Loucy (cell line): ENCODE data around the gene WASL.

ENCODE experiments used
- H2AFZ ChIP-seq: fragments of 200-600 bp; sonication (generic); 2 replicates; pipeline ENCODE4 v1.6.0; 2016; ENCODE audit warnings: antibody characterized with exemption, mild to moderate bottlenecking, low read length, moderate library complexity
- H3F3A ChIP-seq: fragments of 200-600 bp; 2 replicates; pipeline ENCODE4 v1.6.0; 2016; ENCODE audit warnings: antibody characterized with exemption, low read depth, mild to moderate bottlenecking
- H3K27me3 ChIP-seq: fragments of 200-600 bp; sonication (generic); 2 replicates; pipeline ENCODE4 v1.6.1; 2014; ENCODE audit warnings: low read length, mild to moderate bottlenecking; ENCODE audit not compliant: insufficient read depth, poor library complexity, severe bottlenecking
- H3K36me3 ChIP-seq: fragments of 200-600 bp; sonication (generic); 2 replicates; pipeline ENCODE4 v1.6.1; 2016; ENCODE audit warnings: low read length; ENCODE audit not compliant: insufficient read depth
- H3K4me1 ChIP-seq: fragments of 200-600 bp; sonication (generic); 2 replicates; pipeline ENCODE4 v1.5.1; 2014; ENCODE audit warnings: low read length, mild to moderate bottlenecking; ENCODE audit not compliant: insufficient read depth, poor library complexity, severe bottlenecking
- H3K4me2 ChIP-seq: fragments of 200-600 bp; sonication (generic); 2 replicates; pipeline ENCODE4 v1.6.0; 2014; ENCODE audit warnings: antibody characterized with exemption, low read length, low read depth, mild to moderate bottlenecking; ENCODE audit not compliant: poor library complexity, severe bottlenecking
- H3K4me3 ChIP-seq: fragments of 200-600 bp; sonication (generic); 2 replicates; pipeline ENCODE4 v1.5.1; 2014; ENCODE audit warnings: low read length, mild to moderate bottlenecking, mixed read lengths; ENCODE audit not compliant: poor library complexity, severe bottlenecking
- H3K79me2 ChIP-seq: fragments of 200-600 bp; sonication (generic); 2 replicates; pipeline ENCODE4 v1.6.1; 2014; ENCODE audit warnings: low read length; ENCODE audit not compliant: insufficient read depth
- H3K9ac ChIP-seq: fragments of 200-600 bp; sonication (generic); 2 replicates; pipeline ENCODE4 v1.6.0; 2014; ENCODE audit warnings: mild to moderate bottlenecking, low read depth, low read length, moderate library complexity; ENCODE audit not compliant: poor library complexity, severe bottlenecking
- H3K9me2 ChIP-seq: fragments of 200-600 bp; sonication (generic); replicated peaks from 2 replicates; pipeline ENCODE4 v1.6.1; 2016; ENCODE audit warnings: low read depth, low read length, mixed read lengths
- H3K9me3 ChIP-seq: fragments of 200-600 bp; sonication (generic); 2 replicates; pipeline ENCODE4 v1.6.1; 2014; ENCODE audit warnings: mild to moderate bottlenecking, antibody characterized with exemption, low read length, low read depth; ENCODE audit not compliant: insufficient read depth
- H4K20me1 ChIP-seq: fragments of 200-600 bp; sonication (generic); 2 replicates; pipeline ENCODE4 v1.6.0; 2014; ENCODE audit warnings: antibody characterized with exemption, low read length, mild to moderate bottlenecking; ENCODE audit not compliant: insufficient read depth, poor library complexity, severe bottlenecking
- EZH2phosphoT487 ChIP-seq: fragments of 200-600 bp; IDR thresholded peaks from 2 replicates; pipeline ENCODE4 v1.6.1; 2018; ENCODE audit warnings: antibody characterized with exemption, mild to moderate bottlenecking, moderate library complexity, borderline replicate concordance
- TF ChIP-seq, protein P1 (sequence below): fragments of 200-600 bp; sonication (generic); conservative IDR thresholded peaks from 2 replicates; pipeline ENCODE4 v1.5.1; 2014; ENCODE audit warnings: mild to moderate bottlenecking, antibody characterized with exemption, low read length

The WASL gene

DNA sequence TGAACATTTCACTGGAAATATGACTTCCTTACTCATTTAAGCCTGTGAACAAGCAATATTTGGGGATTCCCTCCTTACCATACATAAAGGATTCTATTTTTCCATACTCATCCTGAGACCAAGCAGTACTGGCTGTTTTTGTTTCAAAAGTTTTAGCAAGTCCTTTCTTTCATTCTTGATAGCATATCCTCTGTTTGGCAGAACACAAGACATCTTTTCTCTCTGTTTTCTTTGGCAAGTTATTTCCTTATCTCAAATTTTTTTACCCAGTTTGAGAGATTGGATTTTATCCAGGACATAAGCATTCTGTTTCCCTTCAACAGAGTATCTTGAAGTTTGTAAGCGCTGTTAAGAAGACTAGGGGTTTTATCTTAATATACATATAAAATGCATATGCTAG lies 3.0 kb upstream of the WASL start:
- peaks cover 18% of the 10 kb centered on the region for H3K79me2 ChIP-seq
- no peak overlapping the region for H3K9ac ChIP-seq
- no peaks in the 10 kb centered on the region for H3K9me2 ChIP-seq
- TF ChIP-seq, protein P1, sequence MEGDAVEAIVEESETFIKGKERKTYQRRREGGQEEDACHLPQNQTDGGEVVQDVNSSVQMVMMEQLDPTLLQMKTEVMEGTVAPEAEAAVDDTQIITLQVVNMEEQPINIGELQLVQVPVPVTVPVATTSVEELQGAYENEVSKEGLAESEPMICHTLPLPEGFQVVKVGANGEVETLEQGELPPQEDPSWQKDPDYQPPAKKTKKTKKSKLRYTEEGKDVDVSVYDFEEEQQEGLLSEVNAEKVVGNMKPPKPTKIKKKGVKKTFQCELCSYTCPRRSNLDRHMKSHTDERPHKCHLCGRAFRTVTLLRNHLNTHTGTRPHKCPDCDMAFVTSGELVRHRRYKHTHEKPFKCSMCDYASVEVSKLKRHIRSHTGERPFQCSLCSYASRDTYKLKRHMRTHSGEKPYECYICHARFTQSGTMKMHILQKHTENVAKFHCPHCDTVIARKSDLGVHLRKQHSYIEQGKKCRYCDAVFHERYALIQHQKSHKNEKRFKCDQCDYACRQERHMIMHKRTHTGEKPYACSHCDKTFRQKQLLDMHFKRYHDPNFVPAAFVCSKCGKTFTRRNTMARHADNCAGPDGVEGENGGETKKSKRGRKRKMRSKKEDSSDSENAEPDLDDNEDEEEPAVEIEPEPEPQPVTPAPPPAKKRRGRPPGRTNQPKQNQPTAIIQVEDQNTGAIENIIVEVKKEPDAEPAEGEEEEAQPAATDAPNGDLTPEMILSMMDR, result no peak
- TF ChIP-seq EZH2phosphoT487, result no peak
- peaks cover 33% of the 10 kb centered on the region for H3K4me1 ChIP-seq
- H3K4me3 ChIP-seq, result peak overlapping the region; percentile 7
- H3K36me3 ChIP-seq, result no peaks in the 10 kb centered on the region
- H2AFZ ChIP-seq, result no peak overlapping the region
- no peaks in the 10 kb centered on the region for H3F3A ChIP-seq
- H3K4me2 ChIP-seq, result peak overlapping the region; percentile 86
- peaks cover 13% of the 10 kb centered on the region for H4K20me1 ChIP-seq
- H3K27me3 ChIP-seq, result no peaks in the 10 kb centered on the region
- H3K9me3 ChIP-seq, result no peaks in the 10 kb centered on the region

DNA sequence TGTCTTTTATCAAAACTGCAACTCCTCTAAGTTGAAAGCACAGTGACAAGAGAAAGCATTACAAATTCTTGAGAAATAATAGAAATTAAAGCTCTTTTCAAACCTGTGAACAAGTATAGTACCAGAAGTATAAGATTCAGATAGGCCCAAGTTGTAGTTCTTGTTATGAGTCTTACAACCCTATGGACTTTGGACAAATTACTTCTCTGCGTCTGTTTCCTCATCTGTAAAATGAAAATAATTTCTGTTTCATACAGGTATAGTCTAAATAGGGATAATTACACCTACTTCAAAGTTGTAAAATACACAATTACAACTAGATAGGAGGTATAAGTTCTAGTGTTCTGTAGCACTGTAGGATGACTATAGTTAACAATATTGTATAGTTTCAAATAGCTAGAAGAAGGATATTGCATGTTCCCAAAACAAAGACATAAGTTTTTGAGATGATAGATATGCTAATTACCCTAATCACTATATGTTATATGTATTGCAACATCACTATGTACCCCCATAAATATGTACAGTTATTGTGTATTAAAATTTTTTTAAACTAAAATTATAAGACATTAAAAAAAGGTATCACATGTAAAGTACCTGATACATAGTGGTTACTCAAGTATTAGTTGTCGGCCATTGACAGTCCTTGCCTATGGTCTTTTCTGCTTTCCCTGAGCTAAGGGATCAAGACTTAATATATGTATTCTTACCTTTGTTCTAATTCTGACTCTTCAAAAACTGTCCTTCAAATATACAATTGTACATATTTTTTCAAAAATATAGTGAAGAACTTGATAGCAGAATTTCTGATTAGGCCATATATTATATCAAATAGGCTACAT lies 1.8 kb upstream of the WASL start:
- Histone ChIP-seq H3K27me3 (no peaks in the 10 kb centered on the region), H3K79me2 (peaks cover 30% of the 10 kb centered on the region), H3K4me2 (peak overlapping the region; percentile 86), H3K4me1 (peaks cover 35% of the 10 kb centered on the region), H3K36me3 (no peaks in the 10 kb centered on the region), H4K20me1 (peaks cover 25% of the 10 kb centered on the region), H2AFZ (no peak overlapping the region), H3K9ac (peak overlapping the region; percentile 88), H3K9me2 (no peaks in the 10 kb centered on the region), H3F3A (no peaks in the 10 kb centered on the region), H3K4me3 (peak overlapping the region; percentile 87), H3K9me3 (no peaks in the 10 kb centered on the region)
- TF ChIP-seq, protein P1, result no peak
- no peak for TF ChIP-seq EZH2phosphoT487

DNA sequence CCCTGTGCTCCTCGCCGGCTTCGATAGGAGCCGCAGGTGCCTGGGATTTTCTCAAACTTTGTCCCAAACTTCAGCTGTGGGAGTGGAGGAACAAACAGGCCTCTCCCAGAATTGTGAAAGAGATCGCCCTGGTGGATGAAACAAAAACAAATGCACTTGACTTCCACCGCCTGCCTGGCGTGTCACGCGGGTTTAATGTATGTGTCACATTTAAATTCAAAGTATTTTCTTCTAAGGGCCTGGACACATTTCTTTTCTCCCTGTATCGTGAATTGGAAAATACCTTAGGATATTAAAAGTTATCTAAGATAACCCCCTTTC lies 694 bp upstream of the WASL start:
- H3K4me1 ChIP-seq, result peaks cover 31% of the 10 kb centered on the region
- H3K9ac ChIP-seq, result peak overlapping the region; percentile 88

More for the DNA sequence above, 694 bp upstream of the WASL start:
- no peaks in the 10 kb centered on the region for H3K9me2 ChIP-seq
- H2AFZ ChIP-seq, result peak overlapping the region; percentile 90
- H3K36me3 ChIP-seq, result no peaks in the 10 kb centered on the region
- TF ChIP-seq EZH2phosphoT487, result no peak
- TF ChIP-seq, protein P1, result peak; percentile 22; the same call in 1 of the 2 replicates
- no peaks in the 10 kb centered on the region for H3K9me3 ChIP-seq
- H4K20me1 ChIP-seq, result peaks cover 36% of the 10 kb centered on the region
- no peaks in the 10 kb centered on the region for H3F3A ChIP-seq
- peak overlapping the region; percentile 87 for H3K4me3 ChIP-seq
- no peaks in the 10 kb centered on the region for H3K27me3 ChIP-seq
- peak overlapping the region; percentile 86 for H3K4me2 ChIP-seq
- peaks cover 42% of the 10 kb centered on the region for H3K79me2 ChIP-seq
